WTC11 (cell line): ENCODE data around the gene SGMS1. TPM values are rescaled to one million over a fixed set of nuclear protein-coding genes. Genes with fewer than 3 reads are reported as not detected.

Experiments
- ATAC-seq: fragments of 200-7000 bp; cut with Tn5 transposase; 2 replicates; pipeline ENCODE4 v1.10.0; 2021; ENCODE audit warnings: mild to moderate bottlenecking, moderate library complexity
- CTCF ChIA-PET: fragments of 300-600 bp; sonication (Branson Sonifier 250); formaldehyde crosslinking; loops from one replicate; lab custom pipeline; 2021; ENCODE audit warnings: antibody characterized with exemption; lab: Charles Lee
- POLR2A ChIA-PET: fragments of 350-600 bp; sonication (Branson Sonifier 250); formaldehyde crosslinking; loops from one replicate; lab custom pipeline; 2021; ENCODE audit warnings: antibody characterized with exemption; lab: Charles Lee
- DNase-seq: peaks from one replicate; pipeline ENCODE4 v3.0.0; 2021; ENCODE audit warnings: low spot score
- H3K27ac Mint-ChIP-seq: 2 replicates; pipeline ENCODE4 v1.8.0; 2021; ENCODE audit warnings: mixed read lengths
- H3K27me3 Mint-ChIP-seq: 2 replicates; pipeline ENCODE4 v1.8.0; 2021; ENCODE audit warnings: low read depth, mild to moderate bottlenecking, moderate library complexity, mixed read lengths
- H3K36me3 Mint-ChIP-seq: 2 replicates; pipeline ENCODE4 v1.8.0; 2021; ENCODE audit warnings: mixed read lengths
- H3K4me1 Mint-ChIP-seq: 2 replicates; pipeline ENCODE4 v1.8.0; 2022; ENCODE audit warnings: mixed read lengths
- H3K4me3 Mint-ChIP-seq: 2 replicates; pipeline ENCODE4 v1.8.0; 2021; ENCODE audit warnings: mild to moderate bottlenecking, moderate library complexity, mixed read lengths
- H3K9me3 Mint-ChIP-seq: 2 replicates; pipeline ENCODE4 v1.8.0; 2021; ENCODE audit warnings: mixed read lengths
- ATF6 ChIP-seq: sonication (generic); formaldehyde crosslinking; IDR thresholded peaks from 2 replicates; pipeline ENCODE4 v1.8.1; 2023; ENCODE audit warnings: mild to moderate bottlenecking, missing genetic modification reagents
- CBFB ChIP-seq: sonication (generic); formaldehyde crosslinking; IDR thresholded peaks from 2 replicates; pipeline ENCODE4 v1.8.1; 2022; ENCODE audit warnings: mild to moderate bottlenecking, low read depth, missing genetic modification reagents
- ELF4 ChIP-seq: sonication (generic); formaldehyde crosslinking; IDR thresholded peaks from 2 replicates; pipeline ENCODE4 v1.8.1; 2022; ENCODE audit warnings: low read depth, mild to moderate bottlenecking, moderate library complexity, missing genetic modification reagents
- ERG ChIP-seq: fragments of 250-450 bp; sonication (Bioruptor Pico); IDR thresholded peaks from 2 replicates; pipeline ENCODE4 v1.8.0; 2021; ENCODE audit warnings: mild to moderate bottlenecking
- FOXP4 ChIP-seq: sonication (generic); formaldehyde crosslinking; IDR thresholded peaks from 2 replicates; pipeline ENCODE4 v1.8.0; 2022; ENCODE audit warnings: mild to moderate bottlenecking, missing genetic modification reagents
- GTF2I ChIP-seq: fragments of 250-450 bp; sonication (Bioruptor Pico); conservative IDR thresholded peaks from 2 replicates; pipeline ENCODE4 v1.4.0; 2021; ENCODE audit warnings: mild to moderate bottlenecking
- KAT7 ChIP-seq: sonication (generic); formaldehyde crosslinking; IDR thresholded peaks from 2 replicates; pipeline ENCODE4 v1.8.1; 2023; ENCODE audit warnings: missing genetic modification reagents, mild to moderate bottlenecking, borderline replicate concordance
- MLX ChIP-seq: sonication (generic); formaldehyde crosslinking; IDR thresholded peaks from 2 replicates; pipeline ENCODE4 v1.8.1; 2023; ENCODE audit warnings: mild to moderate bottlenecking, missing genetic modification reagents, moderate library complexity
- MXD4 ChIP-seq: fragments of 250-450 bp; sonication (Bioruptor Pico); IDR thresholded peaks from 2 replicates; pipeline ENCODE4 v1.8.0; 2021; ENCODE audit warnings: mild to moderate bottlenecking, moderate library complexity, borderline replicate concordance
- NFYB ChIP-seq: sonication (generic); formaldehyde crosslinking; conservative IDR thresholded peaks from 2 replicates; pipeline ENCODE4 v1.8.0; 2022; ENCODE audit warnings: low read depth, missing genetic modification reagents
- ZNF317 ChIP-seq: sonication (generic); formaldehyde crosslinking; IDR thresholded peaks from 2 replicates; pipeline ENCODE4 v1.8.1; 2023; ENCODE audit warnings: low read depth, mild to moderate bottlenecking, moderate library complexity, missing genetic modification reagents, borderline replicate concordance
- ZNF396 ChIP-seq: fragments of 250-450 bp; sonication (Bioruptor Pico); IDR thresholded peaks from 2 replicates; pipeline ENCODE4 v1.8.0; 2021; ENCODE audit warnings: mild to moderate bottlenecking, moderate library complexity, borderline replicate concordance
- total RNA-seq: library from RNA; stranded (reverse); gene quantifications from 3 replicates; pipeline ENCODE4 v1.2.3, GENCODE V29; 2021

Gene SGMS1
- total RNA-seq, 1 experiment from 2014 or later = 13.2 TPM

GRCh38 chr10:50544857-50545429 is 78.8 kb downstream of the SGMS1 start (continued):
- no peak for TF ChIP-seq NFYB (CRISPR knock-in tag)
- no peak for TF ChIP-seq ELF4 (CRISPR knock-in tag)
- no peak for TF ChIP-seq ZNF317 (CRISPR knock-in tag)
- TF ChIP-seq MLX = no peak
- TF ChIP-seq KAT7 = no peak
- no peak for TF ChIP-seq ZNF396 (CRISPR knock-in tag)

GRCh38 chr10:50544095-50544856 is 79.5 kb downstream of the SGMS1 start:
- ChIA-PET POLR2A (no interaction called here), CTCF (interaction anchor here (0.9 to 1.0 kb wide), 2 partner anchors 9 to 176 kb away, joined by 3 to 4 read pairs; no protein-coding TSS in a partner anchor)
- Mint-ChIP-seq H3K4me3 (no peak overlapping the region), H3K36me3 (peaks cover 9% of the 10 kb centered on the region; the same call in 1 of the 2 replicates), H3K27me3 (no peaks in the 10 kb centered on the region), H3K27ac (no peak overlapping the region), H3K9me3 (peaks cover 24% of the 10 kb centered on the region), H3K4me1 (peaks cover 32% of the 10 kb centered on the region)
- ATAC-seq (no peak), DNase-seq (no peak)
- TF ChIP-seq MXD4 (CRISPR knock-in tag) (no peak), GTF2I (peak; percentile 78; the same call in 1 of the 2 replicates)

- H3K36me3 Mint-ChIP-seq = peaks cover 8% of the 10 kb centered on the region; the same call in 1 of the 2 replicates
- ChIA-PET POLR2A (no interaction called here), CTCF (no interaction called here)
- H3K27ac Mint-ChIP-seq = peak overlapping the region; percentile 26; the same call in 1 of the 2 replicates
- peaks cover 12% of the 10 kb centered on the region for H3K9me3 Mint-ChIP-seq
- no peak for DNase-seq
- H3K4me1 Mint-ChIP-seq = peaks cover 32% of the 10 kb centered on the region
- no peak for ATAC-seq
- H3K27me3 Mint-ChIP-seq = no peaks in the 10 kb centered on the region
- TF ChIP-seq ERG (no peak), MLX (no peak), ATF6 (CRISPR knock-in tag) (no peak), CBFB (CRISPR knock-in tag) (no peak), FOXP4 (CRISPR knock-in tag) (no peak)
- H3K4me3 Mint-ChIP-seq = no peak overlapping the region
These were observed 80.9 kb downstream of the SGMS1 start for GRCh38 chr10:50542871-50543270.
